ENCODE results near the gene LYPD4. TPM values are rescaled to one million over a fixed set of nuclear protein-coding genes. Genes with fewer than 3 reads are reported as not detected.
A peak's percentile ranks its signal among the peaks of the same experiment; 100 is the strongest.

The LYPD4 gene
- total RNA-seq, 1 donor from 2014 or later, result not detected

DNA sequence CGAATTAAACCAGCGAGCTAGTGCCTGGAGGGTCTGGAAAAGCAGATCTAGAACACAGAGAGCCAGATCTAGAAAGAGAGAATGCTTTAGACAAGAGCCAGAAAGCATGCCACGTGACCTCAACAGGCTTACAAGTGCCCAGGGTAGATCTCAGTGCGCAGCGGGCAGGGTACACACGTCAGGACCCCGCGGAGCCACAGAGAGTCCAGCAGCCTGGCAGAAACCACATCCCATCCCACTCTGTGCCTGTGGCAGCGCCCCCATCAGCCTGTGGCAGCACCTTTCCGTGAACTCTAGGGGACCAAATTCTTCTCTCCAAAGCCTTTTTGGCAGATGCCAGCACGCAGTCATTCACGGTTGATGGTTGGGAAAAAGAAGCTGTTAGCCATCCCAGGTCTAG lies 44.4 kb upstream of the LYPD4 start:
- peaks cover 31% of the 10 kb centered on the region for H3K4me1 Mint-ChIP-seq (ENCODE audit: unreplicated experiment)
- no peak for DNase-seq (ENCODE audit: low spot score)
- no peak overlapping the region for H3K27ac Mint-ChIP-seq (ENCODE audit: unreplicated experiment)
- no peak overlapping the region for H3K4me3 Mint-ChIP-seq (ENCODE audit: unreplicated experiment)
- peaks cover 24% of the 10 kb centered on the region for H3K36me3 Mint-ChIP-seq (ENCODE audit: low read depth, unreplicated experiment)
- H3K27me3 Mint-ChIP-seq (ENCODE audit: unreplicated experiment), result peaks cover 17% of the 10 kb centered on the region
- H3K9me3 Mint-ChIP-seq (ENCODE audit: unreplicated experiment), result no peaks in the 10 kb centered on the region
- TF ChIP-seq, protein P1, sequence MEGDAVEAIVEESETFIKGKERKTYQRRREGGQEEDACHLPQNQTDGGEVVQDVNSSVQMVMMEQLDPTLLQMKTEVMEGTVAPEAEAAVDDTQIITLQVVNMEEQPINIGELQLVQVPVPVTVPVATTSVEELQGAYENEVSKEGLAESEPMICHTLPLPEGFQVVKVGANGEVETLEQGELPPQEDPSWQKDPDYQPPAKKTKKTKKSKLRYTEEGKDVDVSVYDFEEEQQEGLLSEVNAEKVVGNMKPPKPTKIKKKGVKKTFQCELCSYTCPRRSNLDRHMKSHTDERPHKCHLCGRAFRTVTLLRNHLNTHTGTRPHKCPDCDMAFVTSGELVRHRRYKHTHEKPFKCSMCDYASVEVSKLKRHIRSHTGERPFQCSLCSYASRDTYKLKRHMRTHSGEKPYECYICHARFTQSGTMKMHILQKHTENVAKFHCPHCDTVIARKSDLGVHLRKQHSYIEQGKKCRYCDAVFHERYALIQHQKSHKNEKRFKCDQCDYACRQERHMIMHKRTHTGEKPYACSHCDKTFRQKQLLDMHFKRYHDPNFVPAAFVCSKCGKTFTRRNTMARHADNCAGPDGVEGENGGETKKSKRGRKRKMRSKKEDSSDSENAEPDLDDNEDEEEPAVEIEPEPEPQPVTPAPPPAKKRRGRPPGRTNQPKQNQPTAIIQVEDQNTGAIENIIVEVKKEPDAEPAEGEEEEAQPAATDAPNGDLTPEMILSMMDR (IDR thresholded peaks at IDR 0.05; ENCODE audit: unreplicated experiment), result no peak

DNA sequence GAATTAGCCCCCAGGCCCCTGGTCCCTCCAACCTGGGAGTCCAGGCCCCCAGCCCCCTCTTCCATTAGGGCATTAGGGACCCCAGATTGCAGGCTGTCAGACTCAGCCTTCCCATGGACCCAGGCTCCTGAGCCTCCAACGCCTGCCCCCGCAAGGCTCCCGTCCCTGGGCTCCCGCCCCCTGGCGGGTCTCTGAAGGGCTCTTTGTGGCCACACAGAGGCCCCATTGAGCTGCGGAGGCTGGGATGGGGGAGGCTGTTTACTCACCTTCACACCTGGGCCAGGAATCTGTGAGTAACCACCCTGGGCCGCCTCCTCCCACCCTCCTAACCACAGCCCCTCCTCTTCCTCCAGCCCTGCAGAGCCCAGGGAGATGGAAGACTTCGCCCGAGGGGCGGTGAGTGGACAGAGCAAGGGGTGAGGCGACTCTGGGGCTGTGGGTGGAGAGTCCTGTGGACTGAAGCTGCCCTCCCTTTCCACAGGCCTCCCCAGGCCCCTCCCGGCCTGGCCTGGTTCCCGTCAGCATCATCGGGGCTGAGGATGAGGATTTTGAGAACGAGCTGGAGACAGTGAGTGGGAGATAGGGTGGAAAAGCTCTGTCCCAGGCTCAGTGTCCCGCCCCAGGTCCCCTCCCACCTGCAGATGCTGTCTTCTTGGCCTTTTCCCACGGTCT lies 43.4 kb upstream of the LYPD4 start:
- DNase-seq (ENCODE audit: low spot score), result no peak
- Mint-ChIP-seq H3K4me1 (ENCODE audit: unreplicated experiment) (peaks cover 34% of the 10 kb centered on the region), H3K9me3 (ENCODE audit: unreplicated experiment) (no peaks in the 10 kb centered on the region), H3K27me3 (ENCODE audit: unreplicated experiment) (peaks cover 23% of the 10 kb centered on the region), H3K36me3 (ENCODE audit: low read depth, unreplicated experiment) (peaks cover 23% of the 10 kb centered on the region), H3K27ac (ENCODE audit: unreplicated experiment) (peak overlapping the region; percentile 64), H3K4me3 (ENCODE audit: unreplicated experiment) (peak overlapping the region; percentile 57)
- TF ChIP-seq, protein P1 (IDR thresholded peaks at IDR 0.05; ENCODE audit: unreplicated experiment), result no peak

DNA sequence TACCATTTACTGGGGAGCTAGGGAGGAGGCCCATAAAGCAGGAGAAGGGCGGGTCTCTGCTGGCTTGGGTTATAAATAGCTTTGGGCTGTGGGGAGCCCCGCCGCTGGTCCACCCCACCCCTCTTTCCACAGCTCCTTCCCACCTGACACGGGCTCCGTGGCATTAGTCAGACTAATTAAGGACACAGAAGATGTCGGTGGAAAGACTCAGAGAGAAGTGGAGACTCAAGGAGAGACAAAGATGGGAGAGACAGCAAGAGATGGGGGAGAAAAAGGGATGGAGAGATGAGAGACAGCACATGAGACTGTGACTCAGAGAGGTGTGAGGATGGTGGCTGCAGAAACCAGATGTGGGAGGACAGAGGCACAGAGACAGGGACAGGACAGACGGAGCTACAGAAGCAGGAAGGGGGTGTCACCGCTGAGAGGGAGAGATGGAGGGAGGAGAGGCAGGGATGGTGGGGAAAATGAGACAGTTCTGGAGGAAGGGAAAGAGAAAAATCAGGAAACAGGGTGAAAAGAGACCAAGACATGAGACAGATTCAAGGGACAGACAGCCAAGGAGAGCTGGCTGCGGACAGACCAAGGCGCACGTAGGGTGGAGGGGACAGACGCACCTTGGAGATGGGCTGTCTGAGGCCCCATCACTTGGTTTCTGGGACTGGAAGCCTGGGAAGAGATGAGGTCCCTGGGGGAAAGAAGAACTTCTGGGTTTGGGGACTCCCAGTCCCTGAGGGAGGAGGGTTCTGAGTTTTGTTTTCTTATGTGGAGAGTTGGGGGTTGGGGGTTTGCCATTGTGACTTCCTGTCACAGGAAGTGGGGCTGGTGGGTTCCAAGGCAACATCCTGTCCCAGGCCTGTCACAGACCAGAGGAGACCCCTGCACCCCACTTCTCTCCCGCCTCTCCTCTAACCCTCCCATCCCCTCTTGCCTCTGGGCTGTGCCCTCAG lies 42.6 kb upstream of the LYPD4 start:
- H3K36me3 Mint-ChIP-seq (ENCODE audit: low read depth, unreplicated experiment), result peaks cover 23% of the 10 kb centered on the region
- H3K4me1 Mint-ChIP-seq (ENCODE audit: unreplicated experiment), result peaks cover 40% of the 10 kb centered on the region
- H3K4me3 Mint-ChIP-seq (ENCODE audit: unreplicated experiment), result peak overlapping the region; percentile 42
- H3K9me3 Mint-ChIP-seq (ENCODE audit: unreplicated experiment), result no peaks in the 10 kb centered on the region
- DNase-seq (ENCODE audit: low spot score), result no peak
- H3K27ac Mint-ChIP-seq (ENCODE audit: unreplicated experiment), result peak overlapping the region; percentile 69
- peaks cover 29% of the 10 kb centered on the region for H3K27me3 Mint-ChIP-seq (ENCODE audit: unreplicated experiment)
- TF ChIP-seq, protein P1 (IDR thresholded peaks at IDR 0.05; ENCODE audit: unreplicated experiment), result no peak

DNA sequence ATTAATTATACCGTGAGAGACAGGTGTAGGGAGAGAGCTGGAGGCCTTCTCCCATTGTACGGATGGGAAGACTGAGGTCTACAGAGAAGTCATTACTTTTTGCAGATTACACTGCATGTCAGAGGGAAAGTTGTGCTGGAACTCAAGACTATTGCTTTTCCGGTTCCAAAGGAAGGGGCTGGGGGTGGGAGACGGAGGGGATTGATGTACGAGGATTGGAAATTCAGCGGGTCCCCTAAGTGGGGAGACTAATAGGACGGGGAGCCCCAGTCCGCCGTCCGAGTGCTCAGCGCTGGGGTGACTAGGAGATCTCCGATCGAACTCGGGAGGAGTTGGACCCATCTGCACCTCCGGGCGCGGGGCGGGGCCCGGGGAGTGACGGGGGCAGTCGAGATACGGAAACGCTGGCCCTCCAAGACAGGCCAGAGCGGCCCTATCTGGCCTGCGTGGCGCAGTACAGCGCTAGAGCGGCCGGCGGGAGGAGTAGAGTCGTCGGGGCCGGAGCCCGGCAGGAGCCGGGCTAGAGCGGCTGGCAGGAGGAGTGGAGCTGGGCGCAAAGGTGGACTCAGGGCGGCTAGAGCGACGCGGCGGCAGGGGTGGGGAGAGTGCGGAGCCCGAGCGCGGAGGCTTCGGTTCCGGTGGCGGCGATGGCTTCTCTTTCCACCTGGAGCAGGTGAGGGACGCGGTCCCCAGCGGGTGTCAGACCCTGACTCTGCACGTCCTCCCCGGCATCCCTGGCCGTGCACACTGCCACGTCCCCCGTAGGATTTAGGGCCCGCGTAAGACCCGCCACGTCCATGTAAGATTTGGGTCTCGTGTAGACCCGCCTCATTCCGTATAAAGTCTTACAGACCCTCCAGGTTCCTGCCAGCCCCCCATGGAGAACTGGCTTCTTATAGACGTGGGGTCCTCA lies 39.6 kb upstream of the LYPD4 start:
- TF ChIP-seq, protein P1 (IDR thresholded peaks at IDR 0.05; ENCODE audit: unreplicated experiment), result no peak
- H3K36me3 Mint-ChIP-seq (ENCODE audit: low read depth, unreplicated experiment), result peaks cover 7% of the 10 kb centered on the region
- peaks cover 23% of the 10 kb centered on the region for H3K27me3 Mint-ChIP-seq (ENCODE audit: unreplicated experiment)
- H3K27ac Mint-ChIP-seq (ENCODE audit: unreplicated experiment), result peak overlapping the region; percentile 89
- DNase-seq (ENCODE audit: low spot score), result peak; percentile 95
- peaks cover 36% of the 10 kb centered on the region for H3K4me1 Mint-ChIP-seq (ENCODE audit: unreplicated experiment)
- no peaks in the 10 kb centered on the region for H3K9me3 Mint-ChIP-seq (ENCODE audit: unreplicated experiment)
- peak overlapping the region; percentile 97 for H3K4me3 Mint-ChIP-seq (ENCODE audit: unreplicated experiment)

Measured in endothelial cell (in vitro differentiated cells).